Measurements from ENCODE around the gene CDK5R1.

Gene CDK5R1

GRCh38 chr17:32475258-32475657 is 11.5 kb upstream of the CDK5R1 start:
- no peak for DNase-seq

GRCh38 chr17:32477220-32477619 is 9.6 kb upstream of the CDK5R1 start:
- no peak for DNase-seq

- DNase-seq, result no peak
Measured at GRCh38 chr17:32479074-32479617, 7.6 kb upstream of the CDK5R1 start.

- DNase-seq, result no peak
Measured at GRCh38 chr17:32481193-32481592, 5.6 kb upstream of the CDK5R1 start.

- no peak for DNase-seq
Measured at GRCh38 chr17:32482568-32483320, 4.0 kb upstream of the CDK5R1 start.

GRCh38 chr17:32483451-32484019 is 3.3 kb upstream of the CDK5R1 start:
- DNase-seq, result peak; percentile 59 to 94 (median 80)

GRCh38 chr17:32484041-32484461 is 2.7 kb upstream of the CDK5R1 start:
- no peak for DNase-seq

- DNase-seq, result no peak
Measured at GRCh38 chr17:32484628-32485027, 2.2 kb upstream of the CDK5R1 start.

- peak in 2 of 3 experiments; percentile 36 to 47 for DNase-seq
Measured at GRCh38 chr17:32485261-32486110, 1.3 kb upstream of the CDK5R1 start.

- DNase-seq, result peak; percentile 86 to 95 (median 94)
Measured at GRCh38 chr17:32486111-32486700, 587 bp upstream of the CDK5R1 start.

- DNase-seq, result peak; percentile 20 to 86 (median 78)
Measured at GRCh38 chr17:32487473-32488176, 832 bp downstream of the CDK5R1 start.

- peak in 2 of 3 experiments; percentile 39 to 63 for DNase-seq
Measured at GRCh38 chr17:32488177-32488542, 1.4 kb downstream of the CDK5R1 start.

- no peak for DNase-seq
Measured at GRCh38 chr17:32488604-32489180, 1.9 kb downstream of the CDK5R1 start.

GRCh38 chr17:32489320-32490100 is 2.7 kb downstream of the CDK5R1 start:
- DNase-seq, result peak in 1 of 3 experiments; percentile 28

GRCh38 chr17:32490101-32490482 is 3.3 kb downstream of the CDK5R1 start:
- peak in 2 of 3 experiments; percentile 59 to 84 for DNase-seq

- DNase-seq, result no peak
Measured at GRCh38 chr17:32491371-32492263, 4.8 kb downstream of the CDK5R1 start.

- DNase-seq, result no peak
Measured at GRCh38 chr17:32492264-32492589, 5.4 kb downstream of the CDK5R1 start.

GRCh38 chr17:32492648-32493289 is 6.0 kb downstream of the CDK5R1 start:
- DNase-seq, result no peak

- no peak for DNase-seq
Measured at GRCh38 chr17:32493571-32493970, 6.8 kb downstream of the CDK5R1 start.
